A549 (cell line): ENCODE results near the gene MAP1LC3B2. TPM values are rescaled to one million over a fixed set of nuclear protein-coding genes. Genes with fewer than 3 reads are reported as not detected.

Experiments
- ATAC-seq, 2 experiments: fragments of 200-7000 bp in 1 of 2; fragments of >200 bp in 1 of 2; cut with Nextera tagmentation in 1 of 2; cut with Tn5 transposase in 1 of 2; 3 replicates each; pipeline versions ENCODE4 v1.8.0 to v1.9.1; 2018 to 2020; ENCODE audit warnings: mild to moderate bottlenecking in 1 of 2, moderate library complexity in 1 of 2
- CTCF ChIA-PET: fragments of 300-600 bp; sonication (Branson Sonifier 250); formaldehyde crosslinking; extraction: SDS; loops from one replicate; lab custom pipeline; 2021; ENCODE audit warnings: antibody characterized with exemption, inconsistent platforms; lab: Yijun Ruan, JAX
- POLR2A ChIA-PET: fragments of 350-600 bp; formaldehyde crosslinking; extraction: SDS; loops from one replicate; lab custom pipeline; 2021; ENCODE audit warnings: antibody characterized with exemption, inconsistent platforms; lab: Yijun Ruan, JAX
- DNase-seq, 2 experiments: peaks; one replicate each; pipeline versions ENCODE4 v3.0.0 to v3.0.0-alpha.2; 2011 to 2016; ENCODE audit warnings: low read depth in 1 of 2, low spot score in 1 of 2
- FAIRE-seq: peaks from 2 replicates; lab custom pipeline; 2011; peaks lifted over from hg19 to GRCh38; lab: Jason Lieb, UNC
- H3K27ac ChIP-seq, 2 experiments: fragments of >200 bp; sonication (Bioruptor Twin); formaldehyde crosslinking; 3 replicates each; pipeline ENCODE4 v1.5.1; 2016 to 2017
- H3K4me1 ChIP-seq: fragments of >200 bp; sonication (Bioruptor Twin); formaldehyde crosslinking; 3 replicates; pipeline ENCODE4 v1.6.1; 2016
- H3K4me2 ChIP-seq: fragments of >200 bp; sonication (Bioruptor Twin); formaldehyde crosslinking; 3 replicates; pipeline ENCODE4 v1.6.1; 2016
- H3K4me3 ChIP-seq: fragments of >200 bp; sonication (Bioruptor Twin); formaldehyde crosslinking; 3 replicates; pipeline ENCODE4 v1.5.1; 2016
- H3K9me3 ChIP-seq: fragments of >200 bp; sonication (Bioruptor Twin); formaldehyde crosslinking; 3 replicates; pipeline ENCODE4 v1.6.1; 2016
- CEBPB ChIP-seq, 2 experiments: fragments of >200 bp in 1 of 2; sonication (Bioruptor Twin) in 1 of 2; formaldehyde crosslinking in 1 of 2; IDR thresholded peaks; 2 replicates each; pipeline ENCODE4 v1.6.1; 2012 to 2016
- EHF ChIP-seq: fragments of 250-450 bp; sonication (Bioruptor Pico); IDR thresholded peaks from 2 replicates; pipeline ENCODE4 v1.5.0; 2020; ENCODE audit warnings: mild to moderate bottlenecking
- EP300 ChIP-seq, 2 experiments: fragments of >200 bp; sonication (Bioruptor Twin); formaldehyde crosslinking; IDR thresholded peaks; 2 replicates in 1 of 2; 3 replicates in 1 of 2; pipeline ENCODE4 v1.6.1; 2016 to 2017
- FOSB ChIP-seq: fragments of 250-450 bp; sonication (Bioruptor Pico); IDR thresholded peaks from 2 replicates; pipeline ENCODE4 v1.5.0; 2020; ENCODE audit warnings: mild to moderate bottlenecking, moderate library complexity
- FOSL2 ChIP-seq, 2 experiments: fragments of 450-650 bp in 1 of 2; fragments of >200 bp in 1 of 2; sonication (Bioruptor Twin) in 1 of 2; formaldehyde crosslinking; IDR thresholded peaks; 2 replicates each; pipeline versions ENCODE4 v1.5.0 to v1.6.1; 2016 to 2020; ENCODE audit warnings: mild to moderate bottlenecking in 1 of 2, moderate library complexity in 1 of 2
- GATA3 ChIP-seq: IDR thresholded peaks from 2 replicates; pipeline ENCODE4 v1.6.1; 2012; ENCODE audit warnings: borderline replicate concordance
- HEYL ChIP-seq: fragments of 250-450 bp; sonication (Bioruptor Pico); IDR thresholded peaks from 2 replicates; pipeline ENCODE4 v1.8.0; 2021; ENCODE audit warnings: mild to moderate bottlenecking, moderate library complexity
- HOXB5 ChIP-seq: fragments of 250-450 bp; sonication (Bioruptor Pico); IDR thresholded peaks from 2 replicates; pipeline ENCODE4 v1.5.0; 2020; ENCODE audit warnings: mild to moderate bottlenecking, moderate library complexity
- JUN ChIP-seq, 2 experiments: fragments of >200 bp; sonication (Bioruptor Twin); formaldehyde crosslinking; IDR thresholded peaks; 2 replicates in 1 of 2; 3 replicates in 1 of 2; pipeline ENCODE4 v1.6.1; 2016 to 2017
- JUNB ChIP-seq: fragments of >200 bp; sonication (Bioruptor Twin); formaldehyde crosslinking; IDR thresholded peaks from 2 replicates; pipeline ENCODE4 v1.6.1; 2016
- MYC ChIP-seq: IDR thresholded peaks from 2 replicates; pipeline ENCODE4 v1.6.1; 2012; ENCODE audit warnings: mild to moderate bottlenecking, inconsistent platforms, low read length, improper control_type of control experiment, borderline replicate concordance
- POLR2A ChIP-seq: IDR thresholded peaks from 2 replicates; pipeline ENCODE4 v1.6.1; 2012; ENCODE audit warnings: mild to moderate bottlenecking, low read length
- RAD21 ChIP-seq, 2 experiments: fragments of >200 bp in 1 of 2; sonication (Bioruptor Twin) in 1 of 2; formaldehyde crosslinking in 1 of 2; IDR thresholded peaks in 1 of 2; conservative IDR thresholded peaks in 1 of 2; 2 replicates in 1 of 2; 3 replicates in 1 of 2; pipeline ENCODE4 v1.6.1; 2012 to 2018; ENCODE audit warnings: inconsistent platforms in 1 of 2
- RARB ChIP-seq: fragments of 250-450 bp; sonication (Bioruptor Pico); IDR thresholded peaks from 2 replicates; pipeline ENCODE4 v1.8.0; 2021; ENCODE audit warnings: mild to moderate bottlenecking, moderate library complexity
- RNF2 ChIP-seq: fragments of 200-600 bp; sonication (generic); IDR thresholded peaks from 2 replicates; pipeline ENCODE4 v1.6.1; 2016; ENCODE audit warnings: low read depth, mild to moderate bottlenecking, antibody characterized with exemption, moderate library complexity, borderline replicate concordance
- SMC3 ChIP-seq: fragments of >200 bp; sonication (Bioruptor Twin); formaldehyde crosslinking; IDR thresholded peaks from 3 replicates; pipeline ENCODE4 v1.6.1; 2018; ENCODE audit warnings: inconsistent platforms
- SREBF2 ChIP-seq: fragments of 450-650 bp; IDR thresholded peaks from 2 replicates; pipeline ENCODE4 v1.6.1; 2014; ENCODE audit warnings: mild to moderate bottlenecking, moderate library complexity
- WGBS: methylation state at CpG from one replicate; pipeline ENCODE4 v1.1.6; 2017; ENCODE audit errors: missing lambda C conversion rate; 5-methylcytosine and 5-hydroxymethylcytosine counted together
- polyA plus RNA-seq, 4 experiments: library from polyadenylated mRNA; depleted of rRNA in 3 of 4; stranded (reverse); fragments of >200 nt; fragmentation: RNase III in 1 of 4; extraction: RNeasy Plus Mini Kit Qiagen cat#74134 plus additional on column Dnase treatment in 1 of 4; gene quantifications; 2 replicates in 3 of 4; 3 replicates in 1 of 4; pipeline ENCODE4 v1.2.3, GENCODE V29; 2011 to 2017
- TF ChIP-seq, protein P1 (sequence below): IDR thresholded peaks from 2 replicates; pipeline ENCODE4 v1.6.1; 2012
- TF ChIP-seq, protein P2 (sequence below): fragments of >200 bp; sonication (Bioruptor Twin); formaldehyde crosslinking; IDR thresholded peaks from 3 replicates; pipeline ENCODE4 v1.6.1; 2016
- TF ChIP-seq, protein P3 (sequence below): fragments of >200 bp; sonication (Bioruptor Twin); formaldehyde crosslinking; IDR thresholded peaks from 2 replicates; pipeline ENCODE4 v1.6.1; 2016
- TF ChIP-seq, protein P4 (sequence below): fragments of 200-600 bp; sonication (generic); IDR thresholded peaks from 2 replicates; pipeline ENCODE4 v1.6.1; 2016; ENCODE audit warnings: antibody characterized with exemption, mild to moderate bottlenecking, moderate library complexity

Gene MAP1LC3B2
- polyA plus RNA-seq, 2 of the 4 experiments (the other 2 are of a cell fraction), result 2.1 to 2.8 TPM

DNA sequence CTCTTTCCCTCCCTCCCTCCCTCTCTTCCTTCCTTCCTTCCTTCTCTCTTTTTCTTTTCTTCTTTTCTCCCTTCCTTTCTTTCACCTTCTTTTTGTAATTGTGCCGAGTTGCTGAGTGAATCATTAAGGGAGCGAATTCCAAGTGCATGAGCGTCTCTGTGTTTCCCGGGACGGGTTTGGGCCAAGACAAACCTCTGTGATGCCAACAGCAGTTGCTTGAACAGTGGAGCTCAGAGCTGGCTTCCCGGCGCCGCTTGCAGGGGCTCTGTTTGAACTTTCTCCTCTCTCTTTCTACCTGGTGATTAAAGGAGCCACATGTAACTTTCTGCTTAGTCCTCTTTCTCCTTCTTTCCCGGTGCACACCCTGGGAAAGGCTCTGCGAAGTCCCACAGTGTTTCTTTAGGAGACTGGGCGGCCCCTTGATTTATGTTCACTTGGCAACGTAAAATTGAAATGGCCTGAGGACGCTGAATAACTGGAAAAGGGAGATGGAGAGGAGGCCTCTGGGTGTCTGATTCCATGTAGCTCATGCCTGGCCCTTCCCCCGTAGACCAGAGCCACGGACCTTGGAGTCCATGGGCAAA is 33.7 kb upstream of the MAP1LC3B2 start:
- Histone ChIP-seq H3K4me1 (peaks cover 63% of the 10 kb centered on the region), H3K4me3 (peak overlapping the region; percentile 26; the same call in 2 of the 3 replicates), H3K27ac (peak overlapping the region; percentile 87 to 94), H3K9me3 (peaks cover 5% of the 10 kb centered on the region; the same call in 2 of the 3 replicates), H3K4me2 (peak overlapping the region; percentile 80)
- TF ChIP-seq, protein P1, sequence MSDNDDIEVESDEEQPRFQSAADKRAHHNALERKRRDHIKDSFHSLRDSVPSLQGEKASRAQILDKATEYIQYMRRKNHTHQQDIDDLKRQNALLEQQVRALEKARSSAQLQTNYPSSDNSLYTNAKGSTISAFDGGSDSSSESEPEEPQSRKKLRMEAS, result peak; percentile 31; the same call in 1 of the 2 replicates
- TF ChIP-seq, protein P2, sequence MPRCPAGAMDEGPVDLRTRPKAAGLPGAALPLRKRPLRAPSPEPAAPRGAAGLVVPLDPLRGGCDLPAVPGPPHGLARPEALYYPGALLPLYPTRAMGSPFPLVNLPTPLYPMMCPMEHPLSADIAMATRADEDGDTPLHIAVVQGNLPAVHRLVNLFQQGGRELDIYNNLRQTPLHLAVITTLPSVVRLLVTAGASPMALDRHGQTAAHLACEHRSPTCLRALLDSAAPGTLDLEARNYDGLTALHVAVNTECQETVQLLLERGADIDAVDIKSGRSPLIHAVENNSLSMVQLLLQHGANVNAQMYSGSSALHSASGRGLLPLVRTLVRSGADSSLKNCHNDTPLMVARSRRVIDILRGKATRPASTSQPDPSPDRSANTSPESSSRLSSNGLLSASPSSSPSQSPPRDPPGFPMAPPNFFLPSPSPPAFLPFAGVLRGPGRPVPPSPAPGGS, result no peak
- 0 out of 2 replicates have a peak, but pooled peaks have one; percentile 47 for TF ChIP-seq EHF
- TF ChIP-seq FOSB, result no peak
- peak in 1 of 2 experiments; percentile 44; a peak in 1 of 4 replicates for TF ChIP-seq CEBPB (IDR thresholded peaks at IDR 0.05)
- TF ChIP-seq SMC3, result 0 out of 3 replicates have a peak, but pooled peaks have one; percentile 12
- peak; percentile 37; a peak in 3 of 5 replicates for TF ChIP-seq RAD21 (conservative IDR thresholded peaks at IDR 0.05 in 1 of 2, IDR thresholded peaks at IDR 0.05 in 1 of 2)
- no peak for TF ChIP-seq POLR2A
- TF ChIP-seq RARB (CRISPR knock-in tag), result 0 out of 2 replicates have a peak, but pooled peaks have one; percentile 10
- TF ChIP-seq, protein P3, sequence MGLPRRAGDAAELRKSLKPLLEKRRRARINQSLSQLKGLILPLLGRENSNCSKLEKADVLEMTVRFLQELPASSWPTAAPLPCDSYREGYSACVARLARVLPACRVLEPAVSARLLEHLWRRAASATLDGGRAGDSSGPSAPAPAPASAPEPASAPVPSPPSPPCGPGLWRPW, result no peak
- no peak for TF ChIP-seq JUNB
- no peak for TF ChIP-seq SREBF2
- 0 out of 2 replicates have a peak, but pooled peaks have one; percentile 12 for TF ChIP-seq MYC
- TF ChIP-seq GATA3, result peak; percentile 72; the same call in 1 of the 2 replicates
- 0 out of 2 replicates have a peak, but pooled peaks have one; percentile 7 for TF ChIP-seq FOSL2 (IDR thresholded peaks at IDR 0.05)
- peak; percentile 73 for TF ChIP-seq FOSL2 (CRISPR knock-in tag; IDR thresholded peaks at IDR 0.05)
- TF ChIP-seq, protein P4, sequence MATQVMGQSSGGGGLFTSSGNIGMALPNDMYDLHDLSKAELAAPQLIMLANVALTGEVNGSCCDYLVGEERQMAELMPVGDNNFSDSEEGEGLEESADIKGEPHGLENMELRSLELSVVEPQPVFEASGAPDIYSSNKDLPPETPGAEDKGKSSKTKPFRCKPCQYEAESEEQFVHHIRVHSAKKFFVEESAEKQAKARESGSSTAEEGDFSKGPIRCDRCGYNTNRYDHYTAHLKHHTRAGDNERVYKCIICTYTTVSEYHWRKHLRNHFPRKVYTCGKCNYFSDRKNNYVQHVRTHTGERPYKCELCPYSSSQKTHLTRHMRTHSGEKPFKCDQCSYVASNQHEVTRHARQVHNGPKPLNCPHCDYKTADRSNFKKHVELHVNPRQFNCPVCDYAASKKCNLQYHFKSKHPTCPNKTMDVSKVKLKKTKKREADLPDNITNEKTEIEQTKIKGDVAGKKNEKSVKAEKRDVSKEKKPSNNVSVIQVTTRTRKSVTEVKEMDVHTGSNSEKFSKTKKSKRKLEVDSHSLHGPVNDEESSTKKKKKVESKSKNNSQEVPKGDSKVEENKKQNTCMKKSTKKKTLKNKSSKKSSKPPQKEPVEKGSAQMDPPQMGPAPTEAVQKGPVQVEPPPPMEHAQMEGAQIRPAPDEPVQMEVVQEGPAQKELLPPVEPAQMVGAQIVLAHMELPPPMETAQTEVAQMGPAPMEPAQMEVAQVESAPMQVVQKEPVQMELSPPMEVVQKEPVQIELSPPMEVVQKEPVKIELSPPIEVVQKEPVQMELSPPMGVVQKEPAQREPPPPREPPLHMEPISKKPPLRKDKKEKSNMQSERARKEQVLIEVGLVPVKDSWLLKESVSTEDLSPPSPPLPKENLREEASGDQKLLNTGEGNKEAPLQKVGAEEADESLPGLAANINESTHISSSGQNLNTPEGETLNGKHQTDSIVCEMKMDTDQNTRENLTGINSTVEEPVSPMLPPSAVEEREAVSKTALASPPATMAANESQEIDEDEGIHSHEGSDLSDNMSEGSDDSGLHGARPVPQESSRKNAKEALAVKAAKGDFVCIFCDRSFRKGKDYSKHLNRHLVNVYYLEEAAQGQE, result no peak
- ATAC-seq, result peak; percentile 85 to 86
- POLR2A ChIA-PET, result interaction anchor here (0.8 to 1.6 kb wide), 6 partner anchors 91 to 248 kb away, joined by 3 to 5 read pairs (median 4); no protein-coding TSS in a partner anchor
- no peak for FAIRE-seq
- CTCF ChIA-PET, result interaction anchor here (0.6 to 1.9 kb wide), 8 partner anchors 10 to 248 kb away, joined by 3 to 6 read pairs (median 4); partner anchors contain the start of gene MED13L
- 3% methylated on average over 15 of the region's 15 CpGs for WGBS
- peak; percentile 72 to 87 for DNase-seq

DNA sequence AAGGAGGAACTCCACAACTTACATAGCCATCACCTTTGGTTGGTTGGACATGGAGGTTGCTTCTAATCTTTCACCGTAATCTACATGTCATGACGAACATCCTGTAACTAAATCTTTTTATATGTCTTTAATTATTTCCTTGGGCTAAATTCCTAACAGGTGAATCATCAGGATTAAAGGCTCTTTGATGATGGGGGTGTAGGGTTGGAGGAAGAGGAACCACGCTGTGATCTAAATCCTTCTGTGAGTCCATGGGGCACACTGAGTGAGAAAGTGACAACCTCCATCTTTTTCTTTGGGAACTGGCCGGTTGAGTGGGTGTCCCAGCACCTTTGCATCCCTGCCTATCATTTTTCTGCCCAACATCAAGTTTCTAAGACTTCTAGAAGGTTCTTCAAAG is 31.1 kb upstream of the MAP1LC3B2 start:
- peak; percentile 32 for FAIRE-seq

More for the DNA sequence above, 31.1 kb upstream of the MAP1LC3B2 start:
- peaks cover 62% of the 10 kb centered on the region for H3K4me1 ChIP-seq
- no peak overlapping the region for H3K4me3 ChIP-seq
- peaks cover 5% of the 10 kb centered on the region; the same call in 2 of the 3 replicates for H3K9me3 ChIP-seq
- ChIA-PET CTCF (interaction anchor here (0.6 kb wide), 1 partner anchor 1187 kb away, joined by 4 read pairs; no protein-coding TSS in a partner anchor), POLR2A (no interaction called here)
- WGBS, result 28% methylated on average over 4 of the region's 4 CpGs
- peak; percentile 97 for TF ChIP-seq GATA3
- peak; percentile 73 to 88; a peak in 3 of 5 replicates for TF ChIP-seq EP300 (IDR thresholded peaks at IDR 0.05)
- TF ChIP-seq HEYL, result peak; percentile 56; the same call in 1 of the 2 replicates
- TF ChIP-seq JUNB, result peak; percentile 63; the same call in 1 of the 2 replicates
- TF ChIP-seq, protein P1, result peak; percentile 66
- 0 out of 5 replicates have a peak, but pooled peaks of 1 of the 2 experiments have one; percentile 13 for TF ChIP-seq RAD21 (conservative IDR thresholded peaks at IDR 0.05 in 1 of 2, IDR thresholded peaks at IDR 0.05 in 1 of 2)
- peak; percentile 33 to 69; a peak in 3 of 5 replicates for TF ChIP-seq JUN (IDR thresholded peaks at IDR 0.05)
- no peak for TF ChIP-seq SMC3
- TF ChIP-seq RNF2, result no peak
- no peak; the same call in 1 of the 2 replicates for TF ChIP-seq EHF
- 0 out of 4 replicates have a peak, but pooled peaks of 1 of the 2 experiments have one; percentile 15 for TF ChIP-seq CEBPB (IDR thresholded peaks at IDR 0.05)
- 0 out of 2 replicates have a peak, but pooled peaks have one; percentile 18 for TF ChIP-seq HOXB5 (CRISPR knock-in tag)
- TF ChIP-seq FOSL2 (IDR thresholded peaks at IDR 0.05), result no peak
- peak; percentile 93 for TF ChIP-seq FOSL2 (CRISPR knock-in tag; IDR thresholded peaks at IDR 0.05)
- peak; percentile 49 to 91 for DNase-seq
- 0 out of 6 replicates have a peak, but pooled peaks of 1 of the 2 experiments have one; percentile 3 for ATAC-seq
- H3K27ac ChIP-seq, result peak overlapping the region; percentile 87 to 94
- peak overlapping the region; percentile 64 for H3K4me2 ChIP-seq
